Right lobe of liver (tissue), 6 donors: Measurements from ENCODE around the gene MX2. TPM values are rescaled to one million over a fixed set of nuclear protein-coding genes. Genes with fewer than 3 reads are reported as not detected.
"Not testable (repeated sequence)": the region's sequence is repeated elsewhere in the genome, so short reads cannot be mapped to it uniquely, and the experiment has no call there.

ENCODE experiments used
- ATAC-seq, 4 donors: fragments of 200-7000 bp; cut with Tn5 transposase; one replicate each; pipeline ENCODE4 v1.9.1; 2020; ENCODE audit warnings: mild to moderate bottlenecking in 4 of 4, moderate library complexity in 4 of 4
- DNase-seq, 3 donors: peaks; one replicate each; pipeline ENCODE4 v3.0.0-alpha.2; 2020
- H3K27ac ChIP-seq, 3 donors: fragments of 200-600 bp; one replicate each; pipeline ENCODE4 v1.8.0; 2022
- H3K27me3 ChIP-seq, 2 donors: fragments of 200-600 bp; one replicate each; pipeline ENCODE4 v1.8.0; 2022
- H3K36me3 ChIP-seq, 4 donors: fragments of 200-600 bp; sonication (generic) in 1 of 4; one replicate each; pipeline versions ENCODE4 v1.5.1 to v1.8.0; 2017 to 2022; ENCODE audit warnings: control low read depth in 1 of 4
- H3K4me1 ChIP-seq, 4 donors: fragments of 200-600 bp; sonication (generic) in 1 of 4; one replicate each; pipeline versions ENCODE4 v1.5.1 to v1.8.0; 2017 to 2022; ENCODE audit warnings: control low read depth in 1 of 4
- H3K4me3 ChIP-seq, 3 donors: fragments of 200-600 bp; one replicate each; pipeline ENCODE4 v1.8.0; 2022
- H3K9me3 ChIP-seq, 4 donors: fragments of 200-600 bp; sonication (generic) in 1 of 4; one replicate each; pipeline versions ENCODE4 v1.5.1 to v1.8.0; 2017 to 2022; ENCODE audit warnings: control low read depth in 1 of 4
- POLR2A ChIP-seq: fragments of 450-650 bp; IDR thresholded peaks from one replicate; pipeline ENCODE4 v1.6.1; 2017; ENCODE audit warnings: antibody characterized with exemption, mild to moderate bottlenecking
- WGBS: methylation state at CpG from one replicate; pipeline ENCODE4 v1.1.6; 2018; ENCODE audit warnings: low coverage, low lambda C conversion rate; ENCODE audit not compliant: insufficient coverage; ENCODE audit errors: missing lambda C conversion rate; 5-methylcytosine and 5-hydroxymethylcytosine counted together
- intact Hi-C, 2 donors: fragments of 100-400 bp; cut with DNase I; formaldehyde crosslinking; loops; one replicate each; pipeline versions ENCODE4 v1.11.2 to v1.14.1; 2022
- total RNA-seq, 6 experiments: library from RNA; depleted of rRNA in 2 of 6; stranded (reverse); fragments of >200 nt in 2 of 6; fragmentation: NEBNext Ultra II Directional in 3 of 6; extraction: Animal tissue kit (Norgen Biotek cat#: 25700) in 3 of 6; gene quantifications; one replicate each; pipeline versions ENCODE4 v1.1.0 to v1.2.4, GENCODE V29; 2016 to 2023
- TF ChIP-seq, protein P1 (sequence below), 4 donors: fragments of 200-600 bp in 3 of 4; fragments of 450-650 bp in 1 of 4; IDR thresholded peaks; one replicate each; pipeline versions ENCODE4 v1.5.1 to v1.8.0; 2016 to 2022; ENCODE audit warnings: antibody characterized with exemption in 4 of 4, mild to moderate bottlenecking in 2 of 4
- donor health status: DM: no; HTN: yes; CAD: no.
- donor health status: DM: no; HTN: no; CAD: no.
- donor health status: DM: no; HTN: no; CAD: no.
- donor health status: DM: no; HTN: yes; CAD: no.
- donor health status: DM: no; HTN: yes; CAD: no.

Gene MX2
- total RNA-seq, 6 experiments from 2014 or later: 0.49 to 1.9 (median 1.5) TPM

DNA sequence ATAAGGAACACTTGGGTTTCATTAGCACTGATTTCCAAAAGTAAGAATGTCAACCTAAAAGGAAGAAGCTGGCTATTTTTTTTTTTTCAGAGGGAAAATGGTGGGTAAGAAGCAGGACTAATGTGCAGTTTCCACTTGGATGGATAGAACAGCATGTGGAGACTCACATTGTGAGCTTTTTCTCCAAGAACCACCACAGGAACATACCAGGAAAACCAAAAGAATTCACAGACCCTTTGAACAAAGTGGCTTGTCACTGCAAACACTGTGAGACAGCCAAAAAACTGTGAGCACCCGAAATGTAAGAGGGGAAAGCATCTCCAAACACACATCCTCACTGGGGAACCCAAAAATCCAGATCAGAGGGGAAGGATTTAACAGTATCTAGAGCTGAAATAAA is 48.5 kb downstream of the MX2 start:
- DNase-seq: no peak
- Histone ChIP-seq H3K4me1 (no peaks in the 10 kb centered on the region), H3K9me3 (no peaks in the 10 kb centered on the region), H3K27ac (no peak overlapping the region), H3K4me3 (no peak overlapping the region), H3K36me3 (no peaks in the 10 kb centered on the region), H3K27me3 (no peaks in the 10 kb centered on the region)
- no peak for ATAC-seq
- WGBS: 78% methylated on average over 1 of the region's 1 CpG
- TF ChIP-seq, protein P1, sequence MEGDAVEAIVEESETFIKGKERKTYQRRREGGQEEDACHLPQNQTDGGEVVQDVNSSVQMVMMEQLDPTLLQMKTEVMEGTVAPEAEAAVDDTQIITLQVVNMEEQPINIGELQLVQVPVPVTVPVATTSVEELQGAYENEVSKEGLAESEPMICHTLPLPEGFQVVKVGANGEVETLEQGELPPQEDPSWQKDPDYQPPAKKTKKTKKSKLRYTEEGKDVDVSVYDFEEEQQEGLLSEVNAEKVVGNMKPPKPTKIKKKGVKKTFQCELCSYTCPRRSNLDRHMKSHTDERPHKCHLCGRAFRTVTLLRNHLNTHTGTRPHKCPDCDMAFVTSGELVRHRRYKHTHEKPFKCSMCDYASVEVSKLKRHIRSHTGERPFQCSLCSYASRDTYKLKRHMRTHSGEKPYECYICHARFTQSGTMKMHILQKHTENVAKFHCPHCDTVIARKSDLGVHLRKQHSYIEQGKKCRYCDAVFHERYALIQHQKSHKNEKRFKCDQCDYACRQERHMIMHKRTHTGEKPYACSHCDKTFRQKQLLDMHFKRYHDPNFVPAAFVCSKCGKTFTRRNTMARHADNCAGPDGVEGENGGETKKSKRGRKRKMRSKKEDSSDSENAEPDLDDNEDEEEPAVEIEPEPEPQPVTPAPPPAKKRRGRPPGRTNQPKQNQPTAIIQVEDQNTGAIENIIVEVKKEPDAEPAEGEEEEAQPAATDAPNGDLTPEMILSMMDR (IDR thresholded peaks at IDR 0.05): no peak
- TF ChIP-seq POLR2A: no peak
- intact Hi-C loops: no loop called here

DNA sequence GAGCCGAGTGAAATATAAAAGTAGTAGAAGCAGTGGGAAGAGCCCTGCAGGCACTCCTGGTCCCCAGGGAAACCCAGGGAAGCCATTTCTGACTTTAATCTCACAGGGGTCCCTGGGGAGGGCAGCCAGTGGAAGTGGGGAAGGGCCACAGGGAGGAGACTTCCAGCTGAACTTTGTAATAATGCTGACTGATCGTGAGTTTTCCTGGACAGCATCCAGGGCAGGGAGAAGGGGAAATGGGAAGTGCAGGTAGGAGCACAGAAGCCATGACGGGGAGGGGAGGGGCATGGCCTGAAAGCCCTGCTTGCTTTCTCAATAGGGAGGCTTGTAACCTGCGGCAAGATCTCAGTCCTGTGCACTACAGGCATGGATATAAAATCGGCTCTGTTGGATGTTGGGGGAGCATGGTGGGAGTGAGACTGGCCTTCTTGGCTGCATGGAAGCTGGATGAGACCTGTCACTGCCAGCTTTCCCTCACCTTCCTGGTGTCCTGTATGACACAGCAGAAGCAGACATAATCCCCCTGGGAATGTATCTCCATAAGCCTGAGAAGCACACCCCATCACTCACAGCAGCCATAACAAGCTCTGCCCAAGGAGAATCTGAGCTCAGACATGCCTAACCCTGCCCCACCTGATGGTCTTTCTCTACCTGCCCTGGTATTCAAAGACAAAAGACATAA is 49.1 kb downstream of the MX2 start:
- H3K4me1 ChIP-seq: no peaks in the 10 kb centered on the region
- intact Hi-C loops: no loop called here
- H3K27ac ChIP-seq: no peak overlapping the region
- no peaks in the 10 kb centered on the region for H3K9me3 ChIP-seq
- H3K36me3 ChIP-seq: no peaks in the 10 kb centered on the region
- H3K27me3 ChIP-seq: no peaks in the 10 kb centered on the region
- TF ChIP-seq, protein P1 (IDR thresholded peaks at IDR 0.05): no peak
- no peak for TF ChIP-seq POLR2A
- no peak overlapping the region for H3K4me3 ChIP-seq
- ATAC-seq (no peak), DNase-seq (no peak)
- WGBS: 74% methylated on average over 4 of the region's 5 CpGs

- DNase-seq (no peak), ATAC-seq (peak in 3 of 4 donors; percentile 23 to 36 (median 31))
- H3K9me3 ChIP-seq: no peaks in the 10 kb centered on the region
- H3K36me3 ChIP-seq: no peaks in the 10 kb centered on the region
- no peaks in the 10 kb centered on the region for H3K27me3 ChIP-seq
- intact Hi-C loops: no loop called here
- no peak overlapping the region for H3K27ac ChIP-seq
- 86% methylated on average over 2 of the region's 5 CpGs for WGBS
- TF ChIP-seq, protein P1 (IDR thresholded peaks at IDR 0.05): peak in 1 of 4 donors; percentile 5
- no peak for TF ChIP-seq POLR2A
- H3K4me3 ChIP-seq: no peak overlapping the region
- H3K4me1 ChIP-seq: no peaks in the 10 kb centered on the region
Measured at GRCh38 chr21:41411449-41412089, 49.7 kb downstream of the MX2 start.

DNA sequence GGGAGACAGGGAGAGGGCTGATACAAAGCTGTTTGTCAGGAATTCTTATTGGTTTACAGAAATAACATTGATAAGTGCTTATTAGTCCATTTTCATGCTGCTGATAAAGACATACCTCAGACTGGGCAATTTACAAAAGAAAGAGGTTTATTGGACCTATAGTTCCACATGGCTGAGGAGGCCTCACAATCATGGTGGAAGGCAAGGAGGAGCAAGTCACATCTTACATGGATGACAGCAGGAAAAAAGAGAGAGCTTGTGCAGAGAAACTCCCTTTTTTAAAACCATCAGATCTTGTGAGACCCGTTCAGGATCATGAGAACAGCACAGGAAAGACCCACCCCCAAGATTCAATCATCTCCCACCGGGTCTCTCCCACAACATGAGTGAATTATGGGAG is 55.7 kb downstream of the MX2 start:
- H3K36me3 ChIP-seq, DNase-seq, H3K27ac ChIP-seq, intact Hi-C loops, H3K4me1 ChIP-seq, ATAC-seq, H3K9me3 ChIP-seq, H3K4me3 ChIP-seq, H3K27me3 ChIP-seq: not testable (repeated sequence)
- 94% methylated on average over 2 of the region's 2 CpGs for WGBS

- Histone ChIP-seq H3K27ac (no peak overlapping the region), H3K27me3 (no peaks in the 10 kb centered on the region), H3K4me3 (no peak overlapping the region), H3K36me3 (no peaks in the 10 kb centered on the region), H3K4me1 (peaks cover 0 to 5% (median 0%) of the 10 kb centered on the region in 4 donors), H3K9me3 (no peaks in the 10 kb centered on the region)
- intact Hi-C loops: no loop called here
- no peak for DNase-seq
- TF ChIP-seq POLR2A: no peak
- TF ChIP-seq, protein P1 (IDR thresholded peaks at IDR 0.05): no peak
- ATAC-seq: no peak
- 81% methylated on average over 3 of the region's 6 CpGs for WGBS
Measured at GRCh38 chr21:41418393-41418792, 56.6 kb downstream of the MX2 start.
